Mesenchymal stem cell (in vitro differentiated cells and primary cell): ENCODE data around the gene JPH4.
"Not testable (repeated sequence)": the region's sequence is repeated elsewhere in the genome, so short reads cannot be mapped to it uniquely, and the experiment has no call there.

Source experiments
- DNase-seq: peaks from one replicate; pipeline ENCODE4 v3.0.0-alpha.2; 2013
- H2AFZ ChIP-seq: one replicate; pipeline ENCODE4 v1.6.1; 2013; ENCODE audit warnings: low read depth, mild to moderate bottlenecking, control low read depth, inconsistent platforms, low read length, moderate library complexity
- H2AK5ac ChIP-seq: 2 replicates; pipeline ENCODE4 v1.6.1; 2013; ENCODE audit warnings: low read length, moderate library complexity, mild to moderate bottlenecking, inconsistent platforms; ENCODE audit not compliant: severe bottlenecking
- H2BK120ac ChIP-seq: one replicate; pipeline ENCODE4 v1.6.1; 2013; ENCODE audit warnings: low read depth, mild to moderate bottlenecking, inconsistent platforms, low read length, moderate library complexity
- H2BK12ac ChIP-seq, 2 experiments: one replicate each; pipeline ENCODE4 v1.6.1; 2013; ENCODE audit warnings: inconsistent platforms in 2 of 2, low read length in 2 of 2, mild to moderate bottlenecking in 2 of 2, moderate library complexity in 2 of 2, control low read depth in 1 of 2
- H2BK15ac ChIP-seq: one replicate; pipeline ENCODE4 v1.6.1; 2013; ENCODE audit warnings: mild to moderate bottlenecking, low read depth, inconsistent platforms; ENCODE audit not compliant: poor library complexity, severe bottlenecking
- H2BK5ac ChIP-seq: 2 replicates; pipeline ENCODE4 v1.6.1; 2013; ENCODE audit warnings: low read depth, mild to moderate bottlenecking, low read length, control low read depth, inconsistent platforms; ENCODE audit not compliant: poor library complexity, severe bottlenecking
- H3K14ac ChIP-seq, 2 experiments: one replicate each; pipeline ENCODE4 v1.6.1; 2013; ENCODE audit warnings: inconsistent platforms in 2 of 2, low read length in 2 of 2, control low read depth in 1 of 2, mild to moderate bottlenecking in 1 of 2, moderate library complexity in 1 of 2
- H3K18ac ChIP-seq, 2 experiments: one replicate each; pipeline ENCODE4 v1.6.1; 2013; ENCODE audit warnings: inconsistent platforms in 2 of 2, low read length in 2 of 2, control low read depth in 1 of 2, low read depth in 1 of 2, mild to moderate bottlenecking in 1 of 2
- H3K23ac ChIP-seq, 2 experiments: one replicate each; pipeline ENCODE4 v1.6.1; 2013; ENCODE audit warnings: inconsistent platforms in 2 of 2, low read length in 2 of 2, mild to moderate bottlenecking in 2 of 2, moderate library complexity in 2 of 2, control low read depth in 1 of 2
- H3K27ac ChIP-seq: 2 replicates; pipeline ENCODE4 v1.5.1; 2013; ENCODE audit warnings: mild to moderate bottlenecking, moderate library complexity, low read length, control low read depth, inconsistent platforms; ENCODE audit not compliant: poor library complexity, severe bottlenecking
- H3K27me3 ChIP-seq, 2 experiments: 2 replicates each; pipeline versions ENCODE4 v1.6.1 to v1.7.0; 2013; ENCODE audit warnings: low read length in 2 of 2, mild to moderate bottlenecking in 2 of 2, moderate library complexity in 2 of 2, control low read depth in 1 of 2, inconsistent platforms in 1 of 2; ENCODE audit not compliant: control insufficient read depth in 1 of 2, insufficient read depth in 1 of 2
- H3K36me3 ChIP-seq, 2 experiments: 2 replicates each; pipeline versions ENCODE4 v1.6.1 to v1.7.0; 2013; ENCODE audit warnings: low read length in 2 of 2, control low read depth in 1 of 2, inconsistent platforms in 1 of 2, low read depth in 1 of 2, mild to moderate bottlenecking in 1 of 2; ENCODE audit not compliant: insufficient read depth in 2 of 2, control insufficient read depth in 1 of 2
- H3K4ac ChIP-seq, 2 experiments: one replicate each; pipeline ENCODE4 v1.6.1; 2013; ENCODE audit warnings: inconsistent platforms in 2 of 2, low read length in 2 of 2, mild to moderate bottlenecking in 2 of 2, moderate library complexity in 2 of 2, control low read depth in 1 of 2, low read depth in 1 of 2
- H3K4me1 ChIP-seq: 2 replicates; pipeline ENCODE4 v1.6.1; 2013; ENCODE audit warnings: low read depth, low read length, control low read depth; ENCODE audit not compliant: control insufficient read depth, insufficient read depth
- H3K4me2 ChIP-seq: 2 replicates; pipeline ENCODE4 v1.6.1; 2013; ENCODE audit warnings: low read length, mild to moderate bottlenecking, inconsistent platforms; ENCODE audit not compliant: poor library complexity, severe bottlenecking
- H3K4me3 ChIP-seq, 2 experiments: 2 replicates each; pipeline versions ENCODE4 v1.5.1 to v1.7.0; 2013; ENCODE audit warnings: low read length in 2 of 2, mild to moderate bottlenecking in 2 of 2, control low read depth in 1 of 2, low read depth in 1 of 2; ENCODE audit not compliant: insufficient read depth in 1 of 2
- H3K79me1 ChIP-seq: replicated peaks from 2 replicates; pipeline ENCODE4 v1.6.1; 2013; ENCODE audit warnings: mild to moderate bottlenecking, control low read depth, low read length, inconsistent platforms; ENCODE audit not compliant: poor library complexity, severe bottlenecking
- H3K9ac ChIP-seq: 2 replicates; pipeline ENCODE4 v1.7.0; 2013; ENCODE audit warnings: mild to moderate bottlenecking, low read length, moderate library complexity
- H3K9me3 ChIP-seq: 2 replicates; pipeline ENCODE4 v1.7.0; 2013; ENCODE audit warnings: mild to moderate bottlenecking, low read length; ENCODE audit not compliant: control insufficient read depth
- H4K8ac ChIP-seq: one replicate; pipeline ENCODE4 v1.6.1; 2013; ENCODE audit warnings: inconsistent platforms, mild to moderate bottlenecking, low read length, moderate library complexity
- H4K91ac ChIP-seq: one replicate; pipeline ENCODE4 v1.6.1; 2013; ENCODE audit warnings: mild to moderate bottlenecking, low read length, inconsistent platforms
- WGBS: methylation state at CpG from one replicate; pipeline ENCODE4 v1.1.7; 2013; ENCODE audit warnings: mixed read lengths; 5-methylcytosine and 5-hydroxymethylcytosine counted together

The JPH4 gene

DNA sequence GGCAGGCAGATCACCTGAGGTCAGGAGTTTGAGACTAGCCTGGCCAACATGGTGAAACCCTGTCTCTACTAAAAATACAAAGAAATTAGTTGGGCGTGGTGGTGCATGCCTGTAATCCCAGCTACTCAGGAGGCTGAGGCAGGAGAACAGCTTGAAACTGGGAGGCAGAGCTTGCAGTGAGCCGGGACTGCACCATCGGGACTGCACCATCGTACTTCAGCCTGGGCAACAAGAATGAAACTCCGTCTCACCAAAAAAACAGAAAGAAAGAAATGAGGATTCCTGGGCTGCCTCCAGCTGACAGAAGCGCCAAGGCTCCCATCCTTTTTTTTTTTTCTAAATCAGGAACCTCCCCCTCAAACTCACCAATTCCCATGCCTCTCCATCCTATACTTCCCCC lies 41.7 kb downstream of the JPH4 start:
- not testable (repeated sequence) for H3K9ac ChIP-seq, H2BK12ac ChIP-seq
- WGBS: 92% methylated on average over 6 of the region's 6 CpGs

DNA sequence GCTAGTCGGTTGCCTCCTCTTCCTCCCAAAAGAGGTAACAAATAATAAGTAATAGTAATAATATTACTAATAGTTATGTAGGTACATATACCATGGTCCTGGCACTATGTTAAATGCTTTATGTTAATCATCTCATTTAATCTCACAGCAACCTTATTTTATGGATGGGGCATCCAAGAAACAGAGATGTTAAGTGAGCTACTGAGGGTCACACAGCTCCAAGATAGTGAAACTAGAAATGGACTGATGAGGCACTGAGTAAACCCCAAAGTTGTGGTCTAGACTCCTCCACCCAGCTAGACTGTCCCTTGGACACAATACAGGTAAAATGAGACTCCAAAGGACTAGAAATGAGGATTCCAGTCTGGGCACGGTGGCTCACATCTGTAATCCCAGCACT lies 42.1 kb downstream of the JPH4 start:
- no peak for DNase-seq
- Histone ChIP-seq H3K4me2 (no peak overlapping the region), H2AFZ (no peak overlapping the region), H2BK5ac (no peak overlapping the region), H2AK5ac (no peak overlapping the region), H3K4ac (no peak overlapping the region), H2BK15ac (no peak overlapping the region), H3K4me3 (no peak overlapping the region), H4K8ac (no peak overlapping the region), H4K91ac (no peak overlapping the region), H3K27ac (no peak overlapping the region), H3K23ac (no peak overlapping the region), H3K27me3 (no peaks in the 10 kb centered on the region), H3K4me1 (peaks cover 5% of the 10 kb centered on the region), H3K18ac (no peak overlapping the region), H3K14ac (no peak overlapping the region), H2BK12ac (no peak overlapping the region), H3K9ac (no peak overlapping the region), H3K36me3 (peaks cover 0 to 30% of the 10 kb centered on the region in 2 experiments), H2BK120ac (no peak overlapping the region), H3K79me1 (peaks cover 3% of the 10 kb centered on the region), H3K9me3 (no peaks in the 10 kb centered on the region)
- 70% methylated on average over 1 of the region's 2 CpGs for WGBS

More for the DNA sequence above, 41.7 kb downstream of the JPH4 start:
- not testable (repeated sequence) for DNase-seq, H3K4me3 ChIP-seq, H4K91ac ChIP-seq, H2BK15ac ChIP-seq, H3K27ac ChIP-seq, H3K14ac ChIP-seq, H2AK5ac ChIP-seq, H2BK5ac ChIP-seq, H3K4me1 ChIP-seq, H3K79me1 ChIP-seq, H3K4ac ChIP-seq, H3K9me3 ChIP-seq, H3K4me2 ChIP-seq, H3K18ac ChIP-seq, H4K8ac ChIP-seq, H2AFZ ChIP-seq, H2BK120ac ChIP-seq, H3K23ac ChIP-seq, H3K27me3 ChIP-seq
- H3K36me3 ChIP-seq: peaks cover 0 to 29% of the 10 kb centered on the region in 2 experiments

DNA sequence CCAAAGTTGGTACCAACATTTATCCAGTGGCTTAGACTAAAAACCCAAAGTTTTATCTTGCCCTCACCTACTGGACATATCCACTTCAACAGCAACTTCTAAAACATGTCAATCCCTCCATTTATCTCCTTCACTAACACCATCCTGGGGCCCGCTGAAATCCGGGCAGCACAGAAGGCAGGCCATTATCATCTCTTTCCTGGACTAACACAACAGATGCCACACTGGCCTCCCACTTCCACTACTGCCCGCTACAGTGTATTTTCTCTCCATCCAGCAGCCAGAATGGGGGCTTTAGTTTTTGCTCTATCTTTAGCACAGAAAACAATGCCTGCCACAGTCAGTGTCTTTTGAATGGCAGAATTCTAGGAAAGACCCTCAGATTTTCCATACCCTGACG lies 42.6 kb downstream of the JPH4 start:
- Histone ChIP-seq H3K27me3 (no peaks in the 10 kb centered on the region), H2BK15ac (no peak overlapping the region), H2BK5ac (no peak overlapping the region), H2AK5ac (no peak overlapping the region), H3K14ac (no peak overlapping the region), H2BK12ac (no peak overlapping the region), H3K4me1 (peaks cover 6% of the 10 kb centered on the region), H4K91ac (no peak overlapping the region), H3K36me3 (peaks cover 0 to 35% of the 10 kb centered on the region in 2 experiments), H3K4ac (no peak overlapping the region), H3K79me1 (peaks cover 3% of the 10 kb centered on the region), H2AFZ (no peak overlapping the region), H3K23ac (no peak overlapping the region), H3K4me2 (no peak overlapping the region), H2BK120ac (no peak overlapping the region), H3K4me3 (no peak overlapping the region), H3K9ac (no peak overlapping the region), H3K18ac (no peak overlapping the region), H4K8ac (no peak overlapping the region), H3K27ac (no peak overlapping the region), H3K9me3 (no peaks in the 10 kb centered on the region)
- DNase-seq: no peak
- 96% methylated on average over 4 of the region's 4 CpGs for WGBS

DNA sequence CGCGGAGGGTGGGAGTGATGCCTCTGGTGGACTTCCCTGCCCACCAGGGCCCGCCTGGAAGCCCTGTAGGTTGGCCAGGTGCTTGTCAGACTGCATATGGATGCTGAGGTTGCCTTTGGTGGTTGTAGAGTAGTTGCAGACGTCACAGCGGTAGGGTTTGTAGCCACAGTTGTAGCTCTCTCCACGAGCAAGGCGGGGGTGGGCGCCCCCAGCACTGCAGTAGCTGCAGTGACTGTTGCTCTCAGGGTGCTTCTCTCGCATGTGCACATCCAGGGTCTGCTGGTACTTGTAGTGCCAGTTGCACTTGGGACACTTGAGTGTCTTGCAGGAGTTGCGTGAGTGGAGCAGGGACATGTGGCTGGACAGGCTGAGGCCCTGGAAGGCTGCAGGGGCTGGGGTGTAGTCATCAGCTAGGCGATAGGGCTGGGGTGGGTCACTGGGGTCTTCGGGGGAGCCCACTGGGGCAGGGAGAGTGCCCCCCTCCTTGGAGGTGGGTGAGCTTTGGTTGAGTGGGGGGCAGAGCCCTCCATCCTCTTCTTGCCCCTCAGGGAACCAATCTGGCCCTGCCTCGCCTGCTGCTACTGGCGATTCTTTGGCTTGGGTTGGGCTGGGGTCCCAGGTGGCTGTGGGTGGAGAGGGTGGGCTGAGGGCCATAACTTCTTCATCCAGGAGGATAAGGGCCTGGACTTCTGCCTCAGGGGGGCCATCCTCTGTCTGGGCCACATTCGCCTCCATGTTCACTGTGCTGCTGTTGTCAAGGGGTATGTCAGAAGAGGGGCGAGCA lies 44.7 kb downstream of the JPH4 start:
- no peak overlapping the region for H3K23ac ChIP-seq
- WGBS: 92% methylated on average over 16 of the region's 16 CpGs
- no peak overlapping the region for H3K4me3 ChIP-seq
- H3K14ac ChIP-seq: no peak overlapping the region
- H3K4ac ChIP-seq: no peak overlapping the region
- no peak overlapping the region for H4K8ac ChIP-seq
- H3K9ac ChIP-seq: no peak overlapping the region
- no peak overlapping the region for H4K91ac ChIP-seq
- H2BK12ac ChIP-seq: no peak overlapping the region
- no peak overlapping the region for H2BK15ac ChIP-seq
- no peak for DNase-seq
- H3K27me3 ChIP-seq: no peaks in the 10 kb centered on the region
- H2AK5ac ChIP-seq: no peak overlapping the region
- H2BK5ac ChIP-seq: no peak overlapping the region
- no peak overlapping the region for H3K4me2 ChIP-seq
- H2BK120ac ChIP-seq: no peak overlapping the region
- no peak overlapping the region for H3K18ac ChIP-seq
- no peaks in the 10 kb centered on the region for H3K9me3 ChIP-seq
- H3K79me1 ChIP-seq: peaks cover 3% of the 10 kb centered on the region
- peaks cover 4% of the 10 kb centered on the region for H3K4me1 ChIP-seq
- H3K36me3 ChIP-seq: peaks cover 0 to 41% of the 10 kb centered on the region in 2 experiments
- H3K27ac ChIP-seq: no peak overlapping the region
- no peak overlapping the region for H2AFZ ChIP-seq
